Stomach (tissue), 9 donors: ENCODE results near the gene ESPL1. TPM values are rescaled to one million over a fixed set of nuclear protein-coding genes. Genes with fewer than 3 reads are reported as not detected.

ENCODE experiments used
- DNase-seq, 2 donors: peaks; one replicate each; pipeline versions ENCODE4 v3.0.0 to v3.0.0-alpha.2; 2013 to 2019
- H3K27ac ChIP-seq, 5 donors: fragments of 200-600 bp in 4 of 5; sonication (generic) in 4 of 5; one replicate each; pipeline ENCODE4 v1.5.1; 2013 to 2019; ENCODE audit warnings: mild to moderate bottlenecking in 1 of 5, moderate library complexity in 1 of 5
- H3K27me3 ChIP-seq, 3 donors: fragments of 200-600 bp; sonication (generic); one replicate each; pipeline ENCODE4 v1.5.1; 2017 to 2019; ENCODE audit warnings: mixed run types in 1 of 3
- H3K36me3 ChIP-seq, 4 donors: fragments of 200-600 bp; sonication (generic); 1 replicate in 3 of 4; 2 replicates in 1 of 4; pipeline ENCODE4 v1.5.1; 2016 to 2019
- H3K4me1 ChIP-seq, 4 donors: fragments of 200-600 bp; sonication (generic); one replicate each; pipeline ENCODE4 v1.5.1; 2016 to 2019
- H3K4me3 ChIP-seq, 4 donors: fragments of 200-600 bp; sonication (generic) in 3 of 4; one replicate each; pipeline ENCODE4 v1.5.1; 2016 to 2019; ENCODE audit warnings: mild to moderate bottlenecking in 1 of 4
- H3K9me3 ChIP-seq, 4 donors: fragments of 200-600 bp; sonication (generic); one replicate each; pipeline ENCODE4 v1.5.1; 2016 to 2019
- EP300 ChIP-seq: sonication (generic); formaldehyde crosslinking; IDR thresholded peaks from one replicate; pipeline ENCODE4 v1.6.1; 2017; ENCODE audit warnings: antibody characterized with exemption
- POLR2A ChIP-seq, 4 donors: fragments of 450-650 bp; IDR thresholded peaks; one replicate each; pipeline ENCODE4 v1.6.1; 2016; ENCODE audit warnings: antibody characterized with exemption in 4 of 4, control low read depth in 2 of 4, mild to moderate bottlenecking in 1 of 4, moderate library complexity in 1 of 4
- POLR2AphosphoS5 ChIP-seq, 3 donors: sonication (generic); formaldehyde crosslinking; IDR thresholded peaks; one replicate each; pipeline ENCODE4 v1.6.1; 2016; ENCODE audit warnings: antibody characterized with exemption in 3 of 3
- WGBS, 5 donors: extraction: QIAGEN DNeasy Blood & Tissue Kit in 3 of 5; methylation state at CpG; one replicate each; pipeline versions ENCODE4 v1.1.5 to v1.1.7; 2013 to 2018; 5-methylcytosine and 5-hydroxymethylcytosine counted together
- intact Hi-C: fragments of 100-400 bp; cut with DNase I; formaldehyde crosslinking; loops from one replicate; pipeline ENCODE4 v1.15.1; 2023; ENCODE audit warnings: low total_unique reads
- polyA plus RNA-seq, 3 donors: library from polyadenylated mRNA; stranded (reverse); fragments of 200-250 nt; gene quantifications; one replicate each; pipeline ENCODE4 v1.2.3, GENCODE V29; 2013
- total RNA-seq, 5 donors: library from RNA; depleted of rRNA; stranded (reverse); fragments of >200 nt; gene quantifications; one replicate each; pipeline versions ENCODE4 v1.1.0 to v1.2.3, GENCODE V29; 2014 to 2016
- TF ChIP-seq, protein P1 (sequence below), 7 experiments: fragments of 450-650 bp in 4 of 7; fragments of 200-600 bp in 3 of 7; sonication (generic) in 3 of 7; IDR thresholded peaks; one replicate each; pipeline ENCODE4 v1.5.1; 2016 to 2019; ENCODE audit warnings: antibody characterized with exemption in 7 of 7, control low read depth in 2 of 7, mild to moderate bottlenecking in 1 of 7
- donor health status: healthy with polysubstance abuse.
- donor health status: Bipolar disorder and iron deficiency.
- donor health status: healthy.

The ESPL1 gene
- total and polyA plus RNA-seq, 8 donors, result 0.15 to 43.2 (median 5.3) TPM

DNA sequence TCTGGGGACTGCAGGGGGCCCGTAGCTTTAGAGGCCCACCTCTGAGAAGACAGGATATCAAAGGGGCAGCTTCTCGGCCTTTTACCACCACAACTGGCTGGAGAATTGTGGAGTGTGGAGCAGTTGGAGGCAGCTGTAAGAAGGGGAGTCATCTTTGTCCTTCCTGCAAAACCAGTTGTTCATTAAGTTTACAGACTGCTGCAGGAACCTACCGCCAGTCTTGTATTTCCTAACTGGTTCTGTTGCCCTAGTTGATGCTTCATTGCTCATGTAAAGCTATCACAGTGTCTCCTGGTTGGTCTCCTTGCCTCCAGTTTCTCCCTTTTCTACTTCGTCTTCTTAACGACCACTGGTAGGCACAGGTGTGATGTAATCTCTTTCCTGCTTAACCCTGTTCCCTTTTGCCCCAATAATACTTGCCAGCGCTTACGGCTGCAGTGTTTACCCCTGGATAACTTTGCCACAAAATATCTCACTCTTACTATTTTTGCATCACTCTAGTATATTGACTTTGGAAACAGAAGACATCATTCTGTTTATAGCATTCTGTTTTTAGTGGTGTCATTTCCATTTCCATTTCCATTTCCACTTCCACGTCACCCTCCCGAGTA is 11.9 kb downstream of the ESPL1 start:
- intact Hi-C loops, result loop anchor here (10.0 kb wide), 1 partner anchor 65 kb away; no protein-coding TSS in a partner anchor
- H3K27ac ChIP-seq, result no peak overlapping the region
- 79 to 88% (median 84%) methylated on average over 9 of the region's 9 CpGs for WGBS, 5 donors
- no peak overlapping the region for H3K4me3 ChIP-seq
- no peaks in the 10 kb centered on the region for H3K9me3 ChIP-seq
- no peaks in the 10 kb centered on the region for H3K4me1 ChIP-seq
- no peaks in the 10 kb centered on the region for H3K27me3 ChIP-seq
- TF ChIP-seq POLR2AphosphoS5 (IDR thresholded peaks at IDR 0.05) (no peak), EP300 (no peak), POLR2A (IDR thresholded peaks at IDR 0.05) (no peak)
- TF ChIP-seq, protein P1, sequence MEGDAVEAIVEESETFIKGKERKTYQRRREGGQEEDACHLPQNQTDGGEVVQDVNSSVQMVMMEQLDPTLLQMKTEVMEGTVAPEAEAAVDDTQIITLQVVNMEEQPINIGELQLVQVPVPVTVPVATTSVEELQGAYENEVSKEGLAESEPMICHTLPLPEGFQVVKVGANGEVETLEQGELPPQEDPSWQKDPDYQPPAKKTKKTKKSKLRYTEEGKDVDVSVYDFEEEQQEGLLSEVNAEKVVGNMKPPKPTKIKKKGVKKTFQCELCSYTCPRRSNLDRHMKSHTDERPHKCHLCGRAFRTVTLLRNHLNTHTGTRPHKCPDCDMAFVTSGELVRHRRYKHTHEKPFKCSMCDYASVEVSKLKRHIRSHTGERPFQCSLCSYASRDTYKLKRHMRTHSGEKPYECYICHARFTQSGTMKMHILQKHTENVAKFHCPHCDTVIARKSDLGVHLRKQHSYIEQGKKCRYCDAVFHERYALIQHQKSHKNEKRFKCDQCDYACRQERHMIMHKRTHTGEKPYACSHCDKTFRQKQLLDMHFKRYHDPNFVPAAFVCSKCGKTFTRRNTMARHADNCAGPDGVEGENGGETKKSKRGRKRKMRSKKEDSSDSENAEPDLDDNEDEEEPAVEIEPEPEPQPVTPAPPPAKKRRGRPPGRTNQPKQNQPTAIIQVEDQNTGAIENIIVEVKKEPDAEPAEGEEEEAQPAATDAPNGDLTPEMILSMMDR (IDR thresholded peaks at IDR 0.05), result no peak
- DNase-seq, result peak in 1 of 2 donors; percentile 44
- H3K36me3 ChIP-seq, result peaks cover 0 to 43% (median 0%) of the 10 kb centered on the region in 4 donors

GRCh38 chr12:53286448-53286847 is 18.3 kb downstream of the ESPL1 start:
- no peak overlapping the region for H3K27ac ChIP-seq
- no peak overlapping the region for H3K4me3 ChIP-seq
- no peaks in the 10 kb centered on the region for H3K9me3 ChIP-seq
- no peaks in the 10 kb centered on the region for H3K27me3 ChIP-seq
- DNase-seq, result no peak
- peaks cover 0 to 34% (median 0%) of the 10 kb centered on the region in 4 donors for H3K36me3 ChIP-seq
- H3K4me1 ChIP-seq, result no peaks in the 10 kb centered on the region
- TF ChIP-seq POLR2A (IDR thresholded peaks at IDR 0.05), result no peak
- TF ChIP-seq EP300, result no peak
- TF ChIP-seq, protein P1 (IDR thresholded peaks at IDR 0.05), result no peak
- no peak for TF ChIP-seq POLR2AphosphoS5 (IDR thresholded peaks at IDR 0.05)
- WGBS, 5 donors, result 87 to 93% (median 88%) methylated on average over 9 of the region's 9 CpGs
- intact Hi-C loops, result loop anchor here (10.0 kb wide), 1 partner anchor 72 kb away; no protein-coding TSS in a partner anchor

- Histone ChIP-seq H3K4me1 (no peaks in the 10 kb centered on the region), H3K36me3 (peaks cover 0 to 21% (median 0%) of the 10 kb centered on the region in 4 donors), H3K27ac (no peak overlapping the region), H3K9me3 (no peaks in the 10 kb centered on the region), H3K4me3 (no peak overlapping the region), H3K27me3 (no peaks in the 10 kb centered on the region)
- peak; percentile 74 to 83 for DNase-seq
- intact Hi-C loops, result loop anchor here (10.0 kb wide), 1 partner anchor 73 kb away; no protein-coding TSS in a partner anchor
- TF ChIP-seq EP300 (no peak), POLR2AphosphoS5 (IDR thresholded peaks at IDR 0.05) (no peak), POLR2A (IDR thresholded peaks at IDR 0.05) (no peak)
- TF ChIP-seq, protein P1 (IDR thresholded peaks at IDR 0.05), result peak in 5 of 7 experiments; percentile 31 to 73 (median 52)
- 77 to 84% (median 80%) methylated on average over 11 of the region's 11 CpGs for WGBS, 5 donors
These were observed 19.7 kb downstream of the ESPL1 start for GRCh38 chr12:53287741-53288216.

GRCh38 chr12:53288322-53288721 is 20.2 kb downstream of the ESPL1 start:
- intact Hi-C loops, result loop anchor here (10.0 kb wide), 1 partner anchor 74 kb away; no protein-coding TSS in a partner anchor
- peaks cover 0 to 15% (median 0%) of the 10 kb centered on the region in 4 donors for H3K36me3 ChIP-seq
- TF ChIP-seq, protein P1 (IDR thresholded peaks at IDR 0.05), result no peak
- TF ChIP-seq EP300 (no peak), POLR2A (IDR thresholded peaks at IDR 0.05) (no peak), POLR2AphosphoS5 (IDR thresholded peaks at IDR 0.05) (no peak)
- no peak for DNase-seq
- no peak overlapping the region for H3K4me3 ChIP-seq
- WGBS, 5 donors, result 79 to 91% (median 88%) methylated on average over 5 to 6 of the region's 6 CpGs
- no peaks in the 10 kb centered on the region for H3K9me3 ChIP-seq
- H3K4me1 ChIP-seq, result no peaks in the 10 kb centered on the region
- no peaks in the 10 kb centered on the region for H3K27me3 ChIP-seq
- H3K27ac ChIP-seq, result no peak overlapping the region
